RWPE2 (cell line): Measurements from ENCODE around the gene FNIP2.

Experiments used
- ATAC-seq: fragments of 200-7000 bp; cut with Tn5 transposase; 3 replicates; pipeline ENCODE4 v1.9.1; 2021; ENCODE audit warnings: low read depth
- DNase-seq: peaks from one replicate; pipeline ENCODE4 v3.0.0-alpha.2; 2020; ENCODE audit warnings: low spot score
- H3K27ac ChIP-seq: fragments of 450-650 bp; 2 replicates; pipeline ENCODE4 v1.5.1; 2017; ENCODE audit warnings: mild to moderate bottlenecking; ENCODE audit not compliant: poor library complexity, severe bottlenecking
- H3K27me3 ChIP-seq: fragments of 250-450 bp; sonication (Bioruptor Pico); 2 replicates; pipeline ENCODE4 v1.5.1; 2021; ENCODE audit warnings: mild to moderate bottlenecking, moderate library complexity; ENCODE audit not compliant: insufficient read depth, poor library complexity, severe bottlenecking
- H3K36me3 ChIP-seq: fragments of 250-450 bp; sonication (Bioruptor Pico); 2 replicates; pipeline ENCODE4 v1.5.1; 2020; ENCODE audit warnings: low read depth, mild to moderate bottlenecking, moderate library complexity
- H3K4me1 ChIP-seq: fragments of 250-450 bp; sonication (Bioruptor Pico); 2 replicates; pipeline ENCODE4 v1.5.1; 2021; ENCODE audit warnings: mild to moderate bottlenecking, moderate library complexity; ENCODE audit not compliant: insufficient read depth, poor library complexity, severe bottlenecking
- H3K4me3 ChIP-seq: fragments of 250-450 bp; sonication (Bioruptor Pico); 2 replicates; pipeline ENCODE4 v1.5.1; 2021; ENCODE audit warnings: mild to moderate bottlenecking, moderate library complexity; ENCODE audit not compliant: severe bottlenecking
- H3K9me3 ChIP-seq: fragments of 250-450 bp; sonication (Bioruptor Pico); 2 replicates; pipeline ENCODE4 v1.5.1; 2021; ENCODE audit warnings: mild to moderate bottlenecking, moderate library complexity; ENCODE audit not compliant: severe bottlenecking
- CTCF ChIP-seq: fragments of 450-650 bp; IDR thresholded peaks from one replicate; pipeline ENCODE4 v1.5.1; 2017; ENCODE audit warnings: mild to moderate bottlenecking, moderate library complexity; ENCODE audit not compliant: poor library complexity, severe bottlenecking

FNIP2 gene

GRCh38 chr4:158799013-158799770 lies 30.4 kb downstream of the FNIP2 start:
- H3K4me1 ChIP-seq, result no peaks in the 10 kb centered on the region
- no peaks in the 10 kb centered on the region for H3K9me3 ChIP-seq
- H3K4me3 ChIP-seq, result no peak overlapping the region
- no peak for ATAC-seq
- TF ChIP-seq CTCF, result no peak
- no peaks in the 10 kb centered on the region for H3K27me3 ChIP-seq
- H3K27ac ChIP-seq, result no peak overlapping the region
- H3K36me3 ChIP-seq, result no peaks in the 10 kb centered on the region
- DNase-seq, result no peak

GRCh38 chr4:158799856-158800255 lies 31.0 kb downstream of the FNIP2 start:
- no peaks in the 10 kb centered on the region for H3K4me1 ChIP-seq
- DNase-seq, result no peak
- ATAC-seq, result no peak
- H3K27ac ChIP-seq, result no peak overlapping the region
- H3K4me3 ChIP-seq, result no peak overlapping the region
- H3K36me3 ChIP-seq, result no peaks in the 10 kb centered on the region
- no peaks in the 10 kb centered on the region for H3K27me3 ChIP-seq
- no peaks in the 10 kb centered on the region for H3K9me3 ChIP-seq
- no peak for TF ChIP-seq CTCF

- no peaks in the 10 kb centered on the region for H3K9me3 ChIP-seq
- no peak overlapping the region for H3K27ac ChIP-seq
- ATAC-seq (no peak), DNase-seq (no peak)
- peaks cover 3% of the 10 kb centered on the region for H3K4me1 ChIP-seq
- no peaks in the 10 kb centered on the region for H3K36me3 ChIP-seq
- no peak for TF ChIP-seq CTCF
- H3K4me3 ChIP-seq, result no peak overlapping the region
- H3K27me3 ChIP-seq, result no peaks in the 10 kb centered on the region
These were observed 32.2 kb downstream of the FNIP2 start for GRCh38 chr4:158801066-158801465.

GRCh38 chr4:158801677-158802076 lies 32.9 kb downstream of the FNIP2 start:
- DNase-seq (no peak), ATAC-seq (no peak)
- TF ChIP-seq CTCF, result no peak
- no peak overlapping the region for H3K4me3 ChIP-seq
- no peaks in the 10 kb centered on the region for H3K36me3 ChIP-seq
- no peaks in the 10 kb centered on the region for H3K9me3 ChIP-seq
- H3K27ac ChIP-seq, result no peak overlapping the region
- no peaks in the 10 kb centered on the region for H3K27me3 ChIP-seq
- peaks cover 5% of the 10 kb centered on the region for H3K4me1 ChIP-seq

- Histone ChIP-seq H3K4me1 (peaks cover 5% of the 10 kb centered on the region), H3K36me3 (no peaks in the 10 kb centered on the region), H3K27ac (no peak overlapping the region), H3K4me3 (no peak overlapping the region), H3K27me3 (no peaks in the 10 kb centered on the region), H3K9me3 (no peaks in the 10 kb centered on the region)
- ATAC-seq (no peak), DNase-seq (no peak)
- TF ChIP-seq CTCF, result no peak
These were observed 34.1 kb downstream of the FNIP2 start for GRCh38 chr4:158802914-158803313.
